ENCODE data around the gene DLGAP1.
"Not testable (repeated sequence)": the region's sequence is repeated elsewhere in the genome, so short reads cannot be mapped to it uniquely, and the experiment has no call there.

DLGAP1 gene

GRCh38 chr18:4311136-4311535 is 144.0 kb downstream of the DLGAP1 start:
- TF ChIP-seq JUND (IDR thresholded peaks at IDR 0.05; ENCODE audit: low read depth): no peak
- DNase-seq (ENCODE audit: low read depth in 1 of 2, low spot score in 1 of 2): no peak
- in situ Hi-C loops (cut with HindIII; ENCODE audit: low pct_unique_long_range_greater_than_20kb, low sequenced_read_pairs): no loop called here

DNA sequence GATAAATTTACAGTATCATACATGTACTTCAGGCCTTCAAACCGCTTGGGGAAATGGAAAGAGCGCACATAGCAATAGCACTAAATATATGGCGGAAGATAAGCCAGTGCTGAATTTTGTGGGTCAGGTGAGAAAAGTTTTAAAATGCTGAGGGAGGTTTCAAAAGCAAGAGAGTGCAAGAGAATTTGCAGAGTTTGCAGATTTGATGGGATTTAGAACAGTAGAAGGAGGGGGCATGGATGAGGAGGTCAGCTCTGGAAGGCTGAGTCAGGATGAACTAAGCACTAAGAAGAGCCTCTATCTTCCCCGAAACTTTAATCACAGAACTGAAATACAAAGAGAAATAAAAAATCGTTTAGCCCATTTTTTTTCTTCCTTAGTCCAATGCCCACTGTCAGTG is 145.9 kb downstream of the DLGAP1 start:
- DNase-seq (ENCODE audit: low read depth in 1 of 2, low spot score in 1 of 2): no peak
- in situ Hi-C loops (cut with HindIII; ENCODE audit: low pct_unique_long_range_greater_than_20kb, low sequenced_read_pairs): no loop called here
- TF ChIP-seq JUND (IDR thresholded peaks at IDR 0.05; ENCODE audit: low read depth): no peak

- in situ Hi-C loops (cut with HindIII; ENCODE audit: low pct_unique_long_range_greater_than_20kb, low sequenced_read_pairs): no loop called here
- DNase-seq (ENCODE audit: low read depth in 1 of 2, low spot score in 1 of 2): no peak
- TF ChIP-seq JUND (IDR thresholded peaks at IDR 0.05; ENCODE audit: low read depth): no peak
Measured at GRCh38 chr18:4308576-4308975, 146.5 kb downstream of the DLGAP1 start.

DNA sequence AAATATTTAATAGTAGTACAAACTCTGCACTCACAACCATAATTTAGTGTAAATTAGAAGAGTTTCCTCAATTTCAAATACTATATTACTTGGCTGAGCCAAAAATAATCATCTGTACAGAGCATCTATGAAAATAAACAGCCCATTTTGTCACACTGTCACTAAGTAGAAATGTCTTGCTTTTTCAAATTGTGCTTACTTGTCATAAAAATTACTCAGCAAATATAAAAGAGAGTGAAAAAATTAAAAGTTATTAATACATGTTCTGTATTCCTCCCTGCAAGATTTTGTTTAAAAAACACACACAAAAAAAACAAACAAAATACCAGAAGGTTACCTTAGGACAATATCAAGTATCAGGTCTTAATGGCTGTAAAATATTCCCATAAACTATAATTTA is 155.7 kb downstream of the DLGAP1 start:
- TF ChIP-seq JUND (IDR thresholded peaks at IDR 0.05; ENCODE audit: low read depth): no peak
- DNase-seq (ENCODE audit: low read depth in 1 of 2, low spot score in 1 of 2): no peak
- in situ Hi-C loops (cut with HindIII; ENCODE audit: low pct_unique_long_range_greater_than_20kb, low sequenced_read_pairs): no loop called here

- DNase-seq (ENCODE audit: low read depth in 1 of 2, low spot score in 1 of 2): no peak
- in situ Hi-C loops (cut with HindIII; ENCODE audit: low pct_unique_long_range_greater_than_20kb, low sequenced_read_pairs): no loop called here
- no peak for TF ChIP-seq JUND (IDR thresholded peaks at IDR 0.05; ENCODE audit: low read depth)
Measured at GRCh38 chr18:4293337-4293736, 161.8 kb downstream of the DLGAP1 start.

DNA sequence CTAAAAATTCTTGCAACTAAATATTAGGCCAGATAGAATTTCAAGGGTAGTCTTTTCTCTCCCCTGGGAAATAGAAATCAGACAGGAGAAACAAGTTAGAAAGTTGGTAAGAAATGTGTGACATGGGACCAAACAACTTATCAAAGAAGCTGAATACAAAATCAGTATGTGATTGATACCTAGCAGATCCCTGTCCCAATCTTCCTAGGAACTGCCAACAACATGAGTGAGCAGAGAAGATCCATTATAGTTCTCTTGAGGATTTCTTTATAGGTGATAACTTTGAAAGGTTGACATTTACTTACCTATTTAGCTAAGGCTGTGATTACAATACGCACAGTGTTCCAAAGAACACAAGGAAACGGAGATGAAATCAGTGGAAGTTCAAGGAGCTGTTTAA is 162.4 kb downstream of the DLGAP1 start:
- DNase-seq (ENCODE audit: low read depth in 1 of 2, low spot score in 1 of 2): no peak
- in situ Hi-C loops (cut with HindIII; ENCODE audit: low pct_unique_long_range_greater_than_20kb, low sequenced_read_pairs): no loop called here
- TF ChIP-seq JUND (IDR thresholded peaks at IDR 0.05; ENCODE audit: low read depth): no peak

DNA sequence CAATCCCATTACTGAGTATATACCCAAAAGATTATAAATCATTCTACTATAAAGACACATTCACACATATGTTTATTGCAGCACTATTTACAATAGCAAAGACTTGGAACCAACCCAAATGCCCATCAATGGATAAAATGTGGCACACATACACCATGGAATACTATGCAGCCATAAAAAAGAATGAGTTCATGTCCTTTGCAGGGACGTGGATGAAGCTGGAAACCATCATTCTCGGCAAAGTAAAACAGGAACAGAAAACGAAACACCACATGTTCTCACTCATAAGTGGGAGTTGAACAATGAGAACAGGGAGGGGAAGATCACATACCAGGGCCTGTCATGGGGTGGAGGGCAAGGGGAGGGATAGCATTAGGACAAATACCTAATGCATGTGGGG is 167.8 kb downstream of the DLGAP1 start:
- in situ Hi-C loops (cut with HindIII; ENCODE audit: low pct_unique_long_range_greater_than_20kb, low sequenced_read_pairs); DNase-seq (ENCODE audit: low read depth in 1 of 2, low spot score in 1 of 2): not testable (repeated sequence)

- TF ChIP-seq JUND (IDR thresholded peaks at IDR 0.05; ENCODE audit: low read depth): no peak
- no peak for DNase-seq (ENCODE audit: low read depth in 1 of 2, low spot score in 1 of 2)
- in situ Hi-C loops (cut with HindIII; ENCODE audit: low pct_unique_long_range_greater_than_20kb, low sequenced_read_pairs): no loop called here
Measured at GRCh38 chr18:4286256-4286655, 168.9 kb downstream of the DLGAP1 start.

DNA sequence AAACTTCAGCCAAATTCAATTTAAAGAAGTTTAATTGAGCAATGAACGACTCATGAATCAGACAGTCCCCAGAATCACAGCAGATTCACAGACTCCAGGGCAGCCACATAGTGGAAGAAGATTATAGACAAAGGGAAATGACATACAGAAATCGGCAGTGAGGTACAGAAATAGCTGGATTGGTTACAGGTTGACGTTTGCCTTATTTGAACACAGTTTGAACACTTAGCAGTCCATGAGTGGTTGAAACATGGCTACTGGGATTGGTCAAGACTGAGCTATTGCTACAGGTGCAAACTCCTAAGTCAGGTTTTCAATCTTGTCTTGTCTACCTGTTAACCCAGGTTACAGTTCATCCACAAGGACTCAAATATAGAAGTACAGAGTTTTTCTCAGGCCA is 169.6 kb downstream of the DLGAP1 start:
- DNase-seq (ENCODE audit: low read depth in 1 of 2, low spot score in 1 of 2): no peak
- in situ Hi-C loops (cut with HindIII; ENCODE audit: low pct_unique_long_range_greater_than_20kb, low sequenced_read_pairs): no loop called here
- TF ChIP-seq JUND (IDR thresholded peaks at IDR 0.05; ENCODE audit: low read depth): no peak

GRCh38 chr18:4284528-4284927 is 170.6 kb downstream of the DLGAP1 start:
- DNase-seq (ENCODE audit: low read depth in 1 of 2, low spot score in 1 of 2): no peak
- in situ Hi-C loops (cut with HindIII; ENCODE audit: low pct_unique_long_range_greater_than_20kb, low sequenced_read_pairs): no loop called here
- no peak for TF ChIP-seq JUND (IDR thresholded peaks at IDR 0.05; ENCODE audit: low read depth)

DNA sequence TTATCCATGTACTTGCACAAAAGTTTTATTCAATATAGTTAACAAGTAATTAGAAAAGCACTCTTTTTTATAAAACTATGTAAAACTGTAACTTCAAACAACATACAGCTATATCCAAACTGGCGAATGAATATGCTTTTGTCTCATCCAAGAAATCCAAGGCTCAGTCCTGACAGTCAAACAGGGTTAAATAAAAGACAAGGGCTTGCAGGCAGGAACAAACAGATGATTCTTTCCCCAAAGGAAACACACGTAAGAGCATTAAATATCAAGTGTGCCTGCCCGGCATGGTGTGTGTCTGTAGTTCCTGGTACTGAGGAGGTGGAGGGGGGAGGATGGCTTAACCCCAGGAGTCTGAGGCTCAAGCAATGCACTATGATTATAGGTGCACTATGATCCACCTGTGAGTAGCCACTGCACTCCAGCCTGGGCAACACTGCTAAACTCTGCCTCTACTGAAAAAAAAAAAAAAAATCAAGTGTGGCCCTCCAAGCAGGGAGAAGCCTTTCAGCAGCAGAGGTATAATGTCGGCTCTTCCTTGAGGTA is 171.3 kb downstream of the DLGAP1 start:
- no peak for DNase-seq (ENCODE audit: low read depth in 1 of 2, low spot score in 1 of 2)
- in situ Hi-C loops (cut with HindIII; ENCODE audit: low pct_unique_long_range_greater_than_20kb, low sequenced_read_pairs): no loop called here
- no peak for TF ChIP-seq JUND (IDR thresholded peaks at IDR 0.05; ENCODE audit: low read depth)

DNA sequence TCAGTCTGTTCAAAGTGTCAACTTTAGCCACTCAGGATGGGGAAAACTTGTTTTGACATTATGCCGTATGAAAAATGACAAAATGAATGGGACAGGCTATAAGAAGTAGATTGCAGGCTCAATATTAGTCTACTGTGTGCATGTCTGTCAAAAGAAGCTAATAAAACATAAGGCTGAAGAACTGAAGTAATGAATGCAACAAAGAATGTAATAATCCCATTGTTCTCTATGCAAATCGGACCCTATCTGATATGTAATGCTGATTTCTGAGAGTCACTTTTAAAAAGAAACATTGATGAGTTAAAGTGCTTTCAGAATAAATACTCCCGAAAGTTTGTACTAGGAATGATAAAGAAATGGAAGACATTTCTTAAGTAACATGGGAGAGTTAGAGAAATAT is 172.2 kb downstream of the DLGAP1 start:
- DNase-seq (ENCODE audit: low read depth in 1 of 2, low spot score in 1 of 2): no peak
- in situ Hi-C loops (cut with HindIII; ENCODE audit: low pct_unique_long_range_greater_than_20kb, low sequenced_read_pairs): no loop called here

GRCh38 chr18:4276953-4277585 is 178.0 kb downstream of the DLGAP1 start:
- in situ Hi-C loops (cut with HindIII; ENCODE audit: low pct_unique_long_range_greater_than_20kb, low sequenced_read_pairs): no loop called here
- TF ChIP-seq JUND (IDR thresholded peaks at IDR 0.05; ENCODE audit: low read depth): no peak
- DNase-seq (ENCODE audit: low read depth in 1 of 2, low spot score in 1 of 2): no peak

More for the DNA sequence above, 172.2 kb downstream of the DLGAP1 start:
- TF ChIP-seq JUND (IDR thresholded peaks at IDR 0.05; ENCODE audit: low read depth): no peak

DNA sequence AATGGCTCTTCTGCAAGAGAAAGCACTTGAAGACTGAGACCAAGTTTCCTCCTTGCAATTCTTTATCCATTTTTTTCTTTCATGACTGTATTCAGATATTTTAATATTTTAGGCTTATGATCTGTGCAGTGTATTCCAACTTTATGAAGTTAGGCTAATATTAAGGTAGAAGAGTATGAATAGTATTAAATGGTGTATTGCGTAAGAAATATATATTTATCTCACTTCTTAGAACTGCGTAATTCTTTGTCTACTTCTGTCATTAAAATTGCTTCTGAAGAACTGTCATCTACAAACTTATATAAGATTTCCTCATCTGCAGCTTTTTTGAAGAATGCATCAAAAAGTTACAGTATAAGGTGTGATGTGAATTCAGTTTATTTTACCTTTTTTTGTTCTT is 183.2 kb downstream of the DLGAP1 start:
- TF ChIP-seq JUND (IDR thresholded peaks at IDR 0.05; ENCODE audit: low read depth): no peak
- in situ Hi-C loops (cut with HindIII; ENCODE audit: low pct_unique_long_range_greater_than_20kb, low sequenced_read_pairs): no loop called here
- DNase-seq (ENCODE audit: low read depth in 1 of 2, low spot score in 1 of 2): no peak

Measured in T47D (cell line).